ENCODE measurements around the gene UBE2Z. TPM values are rescaled to one million over a fixed set of nuclear protein-coding genes. Genes with fewer than 3 reads are reported as not detected.

The UBE2Z gene
- total RNA-seq (10 to 100 TPM; 31.1 to 59.0 (median 41.0) TPM), polyA plus RNA-seq (10 to 100 TPM; 19.3 to 56.8 TPM)
- long read RNA-seq, donor 1, full-length matches to known transcripts = 18 of 31 reads
- long read RNA-seq, donor 1, partial matches to known transcripts = 12 of 31 reads
- long read RNA-seq, donor 1, other reads (novel, unspliced or antisense) = 1 of 31 reads
- long read RNA-seq, donor 2, full-length matches to known transcripts = 41 of 63 reads
- long read RNA-seq, donor 2, partial matches to known transcripts = 19 of 63 reads
- long read RNA-seq, donor 2, other reads (novel, unspliced or antisense) = 3 of 63 reads
- long read RNA-seq, donor 3, transcript UBE2Z-201 (7 exons, 3,122 nt) = major isoform, 16 of 29 reads
- long read RNA-seq, donor 3, partial matches to known transcripts = 9 of 29 reads
- long read RNA-seq, donor 3, other reads (novel, unspliced or antisense) = 0 of 29 reads

DNA sequence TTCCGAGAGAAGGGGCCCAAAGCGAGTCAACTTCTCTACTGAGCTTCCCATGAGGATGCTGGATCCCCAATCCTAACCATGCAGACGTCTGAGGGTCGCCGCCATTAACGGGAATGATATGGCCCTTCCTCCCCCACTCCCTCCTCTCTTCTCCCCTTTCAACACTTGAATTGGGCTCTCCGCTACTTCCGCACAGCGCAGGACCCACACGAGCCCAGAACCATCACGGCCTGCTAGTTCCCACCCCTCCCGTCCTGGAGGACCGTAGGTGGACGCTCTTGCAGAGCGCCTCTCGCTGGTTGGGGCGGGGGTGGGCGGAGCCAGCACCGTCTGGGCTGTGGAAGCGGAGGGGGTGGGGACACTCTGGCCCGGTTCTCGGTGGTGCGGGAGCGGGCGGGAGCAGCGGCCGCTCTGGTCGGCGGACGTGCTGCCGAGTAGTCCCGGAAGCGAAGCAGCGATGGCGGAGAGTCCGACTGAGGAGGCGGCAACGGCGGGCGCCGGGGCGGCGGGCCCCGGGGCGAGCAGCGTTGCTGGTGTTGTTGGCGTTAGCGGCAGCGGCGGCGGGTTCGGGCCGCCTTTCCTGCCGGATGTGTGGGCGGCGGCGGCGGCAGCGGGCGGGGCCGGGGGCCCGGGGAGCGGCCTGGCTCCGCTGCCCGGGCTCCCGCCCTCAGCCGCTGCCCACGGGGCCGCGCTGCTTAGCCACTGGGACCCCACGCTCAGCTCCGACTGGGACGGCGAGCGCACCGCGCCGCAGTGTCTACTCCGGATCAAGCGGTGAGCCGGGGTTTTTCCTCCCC is at the start of gene UBE2Z:
Gene UBE2Z (plus strand): TSS at position 361 of the 797 bp plus-strand sequence. CDS start 97 bp downstream, at position 458.
- peak within 1 kb of the TSS; percentile 57 to 99 (median 87) for H3K4me3 ChIP-seq
- intact Hi-C loops (cut with DNase I) = loop anchor here in 5 of 10 donors (1.0 to 10.0 kb wide), 4 partner anchors 15 to 127 kb away; partner anchors contain the start of genes ATP5MC1 (in 5 of the 5) and SNF8 (in 2 of the 5)

DNA sequence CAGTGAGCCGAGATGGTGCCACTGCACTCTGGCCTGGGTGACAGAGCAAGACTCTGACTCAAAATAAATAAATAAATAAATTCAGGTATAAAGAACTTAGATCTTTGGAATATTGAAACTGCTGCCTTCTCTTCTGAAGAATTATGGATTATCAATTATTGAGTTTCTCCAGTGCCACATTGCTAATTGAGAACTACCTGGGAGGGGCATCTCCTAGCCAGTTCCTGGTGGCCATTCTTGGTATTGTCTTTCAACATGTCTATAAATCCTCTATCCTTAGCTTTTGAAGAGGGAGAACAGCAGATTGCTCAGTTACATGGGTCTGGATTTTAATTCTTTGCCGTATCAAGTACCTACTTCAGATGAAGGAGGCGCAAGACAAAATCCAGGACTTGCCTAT is 48.2 kb upstream of the UBE2Z start:
- 96 to 100% (median 97%) methylated on average over 3 of the region's 3 CpGs for WGBS, 4 donors

More for the DNA sequence above, at the start of gene UBE2Z:
- Histone ChIP-seq H3K27me3 (no peaks in the 10 kb centered on the region), H3K36me3 (peaks cover 0 to 33% (median 26%) of the 10 kb centered on the region in 9 donors), H3K4me1 (peaks cover 0 to 44% (median 27%) of the 10 kb centered on the region in 12 donors), H3K27ac (peak within 1 kb of the TSS; percentile 52 to 98 (median 94)), H3K9me3 (no peaks in the 10 kb centered on the region)
- ATAC-seq (peak; percentile 98 to 99 (median 98)), DNase-seq (peak; percentile 95 to 96 (median 95))
- TF ChIP-seq POLR2A (IDR thresholded peaks at IDR 0.05) = peak in 1 of 2 donors; percentile 88
- TF ChIP-seq, protein P1, sequence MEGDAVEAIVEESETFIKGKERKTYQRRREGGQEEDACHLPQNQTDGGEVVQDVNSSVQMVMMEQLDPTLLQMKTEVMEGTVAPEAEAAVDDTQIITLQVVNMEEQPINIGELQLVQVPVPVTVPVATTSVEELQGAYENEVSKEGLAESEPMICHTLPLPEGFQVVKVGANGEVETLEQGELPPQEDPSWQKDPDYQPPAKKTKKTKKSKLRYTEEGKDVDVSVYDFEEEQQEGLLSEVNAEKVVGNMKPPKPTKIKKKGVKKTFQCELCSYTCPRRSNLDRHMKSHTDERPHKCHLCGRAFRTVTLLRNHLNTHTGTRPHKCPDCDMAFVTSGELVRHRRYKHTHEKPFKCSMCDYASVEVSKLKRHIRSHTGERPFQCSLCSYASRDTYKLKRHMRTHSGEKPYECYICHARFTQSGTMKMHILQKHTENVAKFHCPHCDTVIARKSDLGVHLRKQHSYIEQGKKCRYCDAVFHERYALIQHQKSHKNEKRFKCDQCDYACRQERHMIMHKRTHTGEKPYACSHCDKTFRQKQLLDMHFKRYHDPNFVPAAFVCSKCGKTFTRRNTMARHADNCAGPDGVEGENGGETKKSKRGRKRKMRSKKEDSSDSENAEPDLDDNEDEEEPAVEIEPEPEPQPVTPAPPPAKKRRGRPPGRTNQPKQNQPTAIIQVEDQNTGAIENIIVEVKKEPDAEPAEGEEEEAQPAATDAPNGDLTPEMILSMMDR (IDR thresholded peaks at IDR 0.05) = peak in 5 of 12 donors; percentile 14 to 63 (median 49)
- WGBS, 4 donors = 0 to 2% (median 1%) methylated on average over 38 to 81 of the region's 81 CpGs

DNA sequence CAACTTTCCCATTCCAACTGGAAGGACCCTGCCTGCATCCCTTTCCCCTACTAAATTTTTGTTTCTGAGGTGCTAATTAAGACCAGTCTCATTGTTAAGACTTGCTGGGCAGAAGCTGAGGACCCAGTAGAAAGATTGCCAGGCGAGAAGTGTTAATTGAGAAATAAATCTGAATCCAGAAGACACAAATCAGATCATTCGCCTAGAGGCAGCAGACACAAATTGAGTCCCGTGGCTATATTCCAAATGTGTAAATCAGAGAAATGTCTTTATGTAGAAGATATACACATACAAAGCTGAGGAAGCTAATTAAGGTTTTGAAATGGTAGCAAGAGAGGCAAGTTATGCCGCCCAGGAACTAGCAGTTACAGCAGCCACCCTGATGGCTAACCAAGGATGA is 47.8 kb upstream of the UBE2Z start:
- DNase-seq = no peak
- no peaks in the 10 kb centered on the region for H3K4me1 ChIP-seq
- 93 to 97% (median 95%) methylated on average over 4 of the region's 4 CpGs for WGBS, 4 donors
- no peak for ATAC-seq
- H3K27ac ChIP-seq = no peak overlapping the region
- intact Hi-C loops (cut with DNase I) = no loop called here
- peaks cover 0 to 100% (median 94%) of the 10 kb centered on the region in 9 donors for H3K36me3 ChIP-seq
- TF ChIP-seq, protein P1 (IDR thresholded peaks at IDR 0.05) = no peak
- H3K4me3 ChIP-seq = no peak overlapping the region
- no peaks in the 10 kb centered on the region for H3K9me3 ChIP-seq
- H3K27me3 ChIP-seq = no peaks in the 10 kb centered on the region

More for the DNA sequence above, 48.2 kb upstream of the UBE2Z start:
- Histone ChIP-seq H3K4me3 (no peak overlapping the region), H3K36me3 (peaks cover 0 to 100% (median 94%) of the 10 kb centered on the region in 9 donors), H3K27ac (no peak overlapping the region), H3K27me3 (no peaks in the 10 kb centered on the region), H3K9me3 (no peaks in the 10 kb centered on the region), H3K4me1 (no peaks in the 10 kb centered on the region)
- TF ChIP-seq, protein P1 (IDR thresholded peaks at IDR 0.05) = peak in 4 of 12 donors; percentile 5 to 34 (median 20)
- no peak for TF ChIP-seq POLR2A (IDR thresholded peaks at IDR 0.05)
- DNase-seq (no peak), ATAC-seq (no peak)
- intact Hi-C loops (cut with DNase I) = no loop called here
